ENCODE data around the gene SUPT20HL1.

- TF ChIP-seq EZH2 (IDR thresholded peaks at IDR 0.05; ENCODE audit: insufficient read depth, poor library complexity, severe bottlenecking), result no peak
- TF ChIP-seq EZH2phosphoT487 (IDR thresholded peaks at IDR 0.05; ENCODE audit: insufficient read depth, low read depth), result no peak
These were observed 30.9 kb downstream of the SUPT20HL1 start for GRCh38 chrX:24391389-24391788.

All from GM23248 (cell line).